IMR-90 (cell line): ENCODE measurements around the gene MLLT3. TPM values are rescaled to one million over a fixed set of nuclear protein-coding genes. Genes with fewer than 3 reads are reported as not detected.

Experiments used
- ATAC-seq: fragments of 200-7000 bp; cut with Tn5 transposase; 2 replicates; pipeline ENCODE4 v1.9.1; 2020; ENCODE audit warnings: low read depth, mild to moderate bottlenecking, moderate library complexity
- BruUV-seq: library from RNA; stranded (reverse); fragments of 400-500 nt; replicated peaks from 2 replicates; lab custom pipeline; 2021; lab: Mats Ljungman, UMichigan
- CTCF ChIA-PET: fragments of 300-600 bp; formaldehyde crosslinking; extraction: SDS; loops from one replicate; lab custom pipeline; 2021; ENCODE audit warnings: antibody characterized with exemption; lab: Yijun Ruan, JAX
- POLR2A ChIA-PET: fragments of 300-600 bp; sonication (Branson Sonifier 250); formaldehyde crosslinking; loops from one replicate; lab custom pipeline; 2022; ENCODE audit warnings: antibody characterized with exemption; ENCODE audit not compliant: unreplicated experiment; lab: Charles Lee
- DNase-seq: peaks from one replicate; pipeline ENCODE4 v3.0.0; 2013
- H2AFZ ChIP-seq: replicated peaks from 2 replicates; pipeline ENCODE3; 2013; ENCODE audit warnings: low read length, mild to moderate bottlenecking; ENCODE audit not compliant: poor library complexity
- H2AK5ac ChIP-seq: 2 replicates; pipeline ENCODE4 v1.6.1; 2013; ENCODE audit warnings: low read depth, low read length, inconsistent platforms
- H2AK9ac ChIP-seq: replicated peaks from 2 replicates; pipeline ENCODE3; 2013; ENCODE audit warnings: mild to moderate bottlenecking, low read depth, low read length, moderate library complexity; ENCODE audit not compliant: poor library complexity
- H2BK120ac ChIP-seq: 2 replicates; pipeline ENCODE4 v1.6.1; 2013; ENCODE audit warnings: low read depth, low read length, inconsistent platforms
- H2BK15ac ChIP-seq: 3 replicates; pipeline ENCODE4 v1.6.1; 2013; ENCODE audit warnings: low read depth, low read length, inconsistent platforms
- H2BK20ac ChIP-seq: 2 replicates; pipeline ENCODE4 v1.6.1; 2013; ENCODE audit warnings: low read depth, mild to moderate bottlenecking, inconsistent platforms, low read length, moderate library complexity
- H2BK5ac ChIP-seq: 2 replicates; pipeline ENCODE4 v1.6.1; 2013; ENCODE audit warnings: mild to moderate bottlenecking, low read depth, low read length, inconsistent platforms; ENCODE audit not compliant: poor library complexity, severe bottlenecking
- H3K14ac ChIP-seq: replicated peaks from 2 replicates; pipeline ENCODE4 v1.6.1; 2013; ENCODE audit warnings: low read depth, low read length, inconsistent platforms
- H3K18ac ChIP-seq: 2 replicates; pipeline ENCODE4 v1.6.1; 2013; ENCODE audit warnings: low read depth, low read length, control low read depth
- H3K23ac ChIP-seq: 2 replicates; pipeline ENCODE4 v1.6.1; 2013; ENCODE audit warnings: low read depth, low read length, inconsistent platforms
- H3K27ac ChIP-seq: 2 replicates; pipeline ENCODE4 v1.5.1; 2013; ENCODE audit warnings: mild to moderate bottlenecking, control low read depth, low read length; ENCODE audit not compliant: insufficient read depth
- H3K27me3 ChIP-seq: 2 replicates; pipeline ENCODE4 v1.6.1; 2013; ENCODE audit warnings: low read length; ENCODE audit not compliant: control insufficient read depth, insufficient read depth
- H3K36me3 ChIP-seq: 2 replicates; pipeline ENCODE4 v1.6.1; 2013; ENCODE audit warnings: low read length, mixed read lengths; ENCODE audit not compliant: control insufficient read depth, insufficient read depth
- H3K4ac ChIP-seq: 2 replicates; pipeline ENCODE4 v1.6.1; 2013; ENCODE audit warnings: low read depth, low read length, inconsistent platforms
- H3K4me1 ChIP-seq: 2 replicates; pipeline ENCODE4 v1.6.1; 2013; ENCODE audit warnings: low read length, mixed read lengths; ENCODE audit not compliant: control insufficient read depth, insufficient read depth
- H3K4me2 ChIP-seq: 2 replicates; pipeline ENCODE4 v1.6.1; 2013; ENCODE audit warnings: low read depth, mild to moderate bottlenecking, control low read depth, low read length, moderate library complexity
- H3K4me3 ChIP-seq: 2 replicates; pipeline ENCODE4 v1.5.1; 2013; ENCODE audit warnings: low read depth, mild to moderate bottlenecking, control low read depth, low read length, moderate library complexity; ENCODE audit not compliant: insufficient read depth
- H3K56ac ChIP-seq: 2 replicates; pipeline ENCODE4 v1.6.1; 2013; ENCODE audit warnings: low read length, inconsistent platforms; ENCODE audit not compliant: insufficient read depth; ENCODE audit errors: extremely low read depth
- H3K79me1 ChIP-seq, 2 experiments: 2 replicates each; pipeline ENCODE4 v1.6.1; 2013; ENCODE audit warnings: low read length in 2 of 2, inconsistent platforms in 1 of 2, low read depth in 1 of 2
- H3K9ac ChIP-seq: 2 replicates; pipeline ENCODE4 v1.6.1; 2013; ENCODE audit warnings: low read depth, low read length, control low read depth
- H3K9me1 ChIP-seq: 2 replicates; pipeline ENCODE4 v1.6.1; 2013; ENCODE audit warnings: low read length, inconsistent platforms; ENCODE audit not compliant: insufficient read depth
- H3K9me3 ChIP-seq: 2 replicates; pipeline ENCODE4 v1.6.1; 2013; ENCODE audit warnings: low read length; ENCODE audit not compliant: control insufficient read depth, insufficient read depth
- H4K20me1 ChIP-seq: 2 replicates; pipeline ENCODE4 v1.6.1; 2013; ENCODE audit warnings: low read length, inconsistent platforms; ENCODE audit not compliant: insufficient read depth
- H4K5ac ChIP-seq: 2 replicates; pipeline ENCODE4 v1.6.1; 2013; ENCODE audit warnings: mild to moderate bottlenecking, low read depth, low read length, control low read depth
- H4K8ac ChIP-seq, 2 experiments: 2 replicates each; pipeline ENCODE4 v1.6.1; 2013; ENCODE audit warnings: low read depth in 2 of 2, low read length in 2 of 2, control low read depth in 1 of 2, inconsistent platforms in 1 of 2
- H4K91ac ChIP-seq: 2 replicates; pipeline ENCODE4 v1.6.1; 2013; ENCODE audit warnings: low read depth, low read length, inconsistent platforms; ENCODE audit not compliant: insufficient read depth
- CEBPB ChIP-seq: IDR thresholded peaks from 2 replicates; pipeline ENCODE4 v1.6.1; 2012; ENCODE audit warnings: low read depth, low read length, improper control_type of control experiment
- CHD1 ChIP-seq: IDR thresholded peaks from 2 replicates; pipeline ENCODE4 v1.6.1; 2012; ENCODE audit warnings: low read depth, low read length, improper control_type of control experiment
- CTCF ChIP-seq: conservative IDR thresholded peaks from 2 replicates; pipeline ENCODE4 v1.5.1; 2012; ENCODE audit warnings: mild to moderate bottlenecking, low read depth, low read length, improper control_type of control experiment
- FOS ChIP-seq: fragments of 150-350 bp; IDR thresholded peaks from 2 replicates; pipeline ENCODE4 v1.6.1; 2016; ENCODE audit warnings: low read depth, low read length
- MAZ ChIP-seq: IDR thresholded peaks from 2 replicates; pipeline ENCODE4 v1.6.1; 2012; ENCODE audit warnings: low read depth, mild to moderate bottlenecking, low read length, improper control_type of control experiment, moderate library complexity, borderline replicate concordance
- NFE2L2 ChIP-seq: fragments of 150-350 bp; IDR thresholded peaks from 2 replicates; pipeline ENCODE4 v1.6.1; 2016; ENCODE audit warnings: low read depth, mild to moderate bottlenecking, low read length
- POLR2A ChIP-seq: IDR thresholded peaks from 2 replicates; pipeline ENCODE4 v1.6.1; 2012; ENCODE audit warnings: mild to moderate bottlenecking, low read depth, low read length
- RAD21 ChIP-seq: IDR thresholded peaks from 2 replicates; pipeline ENCODE4 v1.6.1; 2012; ENCODE audit warnings: low read length, improper control_type of control experiment
- RCOR1 ChIP-seq: IDR thresholded peaks from 2 replicates; pipeline ENCODE4 v1.6.1; 2012; ENCODE audit warnings: mild to moderate bottlenecking, low read length, improper control_type of control experiment; ENCODE audit not compliant: insufficient replicate concordance
- SMC3 ChIP-seq: fragments of 150-350 bp; IDR thresholded peaks from 2 replicates; pipeline ENCODE4 v1.6.1; 2016; ENCODE audit warnings: low read depth, mild to moderate bottlenecking, antibody characterized with exemption, low read length, moderate library complexity
- USF2 ChIP-seq: fragments of 150-350 bp; IDR thresholded peaks from 2 replicates; pipeline ENCODE4 v1.6.1; 2017; ENCODE audit warnings: mild to moderate bottlenecking, antibody characterized with exemption, low read length, low read depth
- WGBS, 2 experiments: methylation state at CpG; one replicate each; pipeline versions ENCODE4 v1.1.5 to v1.1.7; 2013; ENCODE audit warnings: missing lambda C conversion rate in 2 of 2; ENCODE audit not compliant: insufficient read length in 1 of 2; ENCODE audit errors: extremely low coverage in 2 of 2; 5-methylcytosine and 5-hydroxymethylcytosine counted together
- dilution Hi-C: fragments of 300-500 bp; cut with HindIII; formaldehyde crosslinking; loops from one replicate; pipeline ENCODE4 v1.14.3; 2018; ENCODE audit warnings: low sequenced_read_pairs; ENCODE audit not compliant: unreplicated experiment
- in situ Hi-C: fragments of 300-500 bp; cut with MboI; formaldehyde crosslinking; loops from 3 replicates; pipeline ENCODE4 v1.14.3; 2019; ENCODE audit warnings: low sequenced_read_pairs, inconsistent platforms, mixed read lengths
- intact Hi-C: fragments of 100-400 bp; cut with micrococcal nuclease; formaldehyde crosslinking; loops from 2 replicates; pipeline ENCODE4 v1.10.0; 2022
- polyA plus RNA-seq, 3 experiments: library from polyadenylated mRNA; depleted of rRNA; stranded (reverse); fragments of >200 nt; gene quantifications; 2 replicates each; pipeline ENCODE4 v1.2.3, GENCODE V29; 2012; ENCODE audit warnings: low replicate concordance in 1 of 3
- total RNA-seq: library from RNA; depleted of rRNA; stranded (reverse); fragments of >200 nt; gene quantifications from 2 replicates; pipeline ENCODE4 v1.2.3, GENCODE V29; 2012

The MLLT3 gene
- total and polyA plus RNA-seq, 2 of the 4 experiments (the other 2 are of a cell fraction) = 10.4 to 21.1 TPM

- Histone ChIP-seq H2AK5ac (no peak overlapping the region), H2BK5ac (no peak overlapping the region), H4K8ac (no peak overlapping the region), H3K27me3 (no peaks in the 10 kb centered on the region), H3K36me3 (no peaks in the 10 kb centered on the region), H3K9me3 (no peaks in the 10 kb centered on the region), H2BK20ac (no peak overlapping the region), H3K4me1 (no peaks in the 10 kb centered on the region), H3K14ac (no peak overlapping the region), H3K27ac (no peak overlapping the region), H4K91ac (no peak overlapping the region), H4K20me1 (0 out of 2 replicates have a peak, but pooled peaks cover 4% of the 10 kb centered on the region), H2AK9ac (no peak overlapping the region), H2AFZ (no peak overlapping the region), H4K5ac (no peak overlapping the region), H3K9me1 (no peaks in the 10 kb centered on the region), H3K79me1 (peaks cover 2 to 6% of the 10 kb centered on the region in 2 experiments; a peak in 2 of 4 replicates), H3K18ac (no peak overlapping the region), H3K4ac (no peak overlapping the region), H3K4me3 (no peak overlapping the region), H3K9ac (no peak overlapping the region), H2BK120ac (no peak overlapping the region), H3K56ac (no peak overlapping the region), H2BK15ac (no peak overlapping the region), H3K23ac (no peak overlapping the region; the same call in 1 of the 2 replicates), H3K4me2 (no peak overlapping the region)
- POLR2A ChIA-PET = no interaction called here
- WGBS, 2 experiments = 60% methylated on average over 1 of the region's 4 CpGs; no CpG with 5 or more reads in 1 of the 2 experiments
- no TSS peak for BruUV-seq
- dilution Hi-C loops (no loop called here), in situ Hi-C loops (no loop called here), intact Hi-C loops (no loop called here)
- DNase-seq (no peak), ATAC-seq (no peak)
- CTCF ChIA-PET = no interaction called here
- TF ChIP-seq POLR2A (no peak), RCOR1 (no peak), NFE2L2 (no peak), SMC3 (no peak), CEBPB (no peak), USF2 (no peak), FOS (no peak), MAZ (no peak), CTCF (no peak), CHD1 (no peak), RAD21 (no peak)
Measured at GRCh38 chr9:20490246-20490834, 132.0 kb downstream of the MLLT3 start.
